ENCODE measurements around the gene OR5J2.
"Not testable (repeated sequence)": the region's sequence is repeated elsewhere in the genome, so short reads cannot be mapped to it uniquely, and the experiment has no call there.

OR5J2 gene

DNA sequence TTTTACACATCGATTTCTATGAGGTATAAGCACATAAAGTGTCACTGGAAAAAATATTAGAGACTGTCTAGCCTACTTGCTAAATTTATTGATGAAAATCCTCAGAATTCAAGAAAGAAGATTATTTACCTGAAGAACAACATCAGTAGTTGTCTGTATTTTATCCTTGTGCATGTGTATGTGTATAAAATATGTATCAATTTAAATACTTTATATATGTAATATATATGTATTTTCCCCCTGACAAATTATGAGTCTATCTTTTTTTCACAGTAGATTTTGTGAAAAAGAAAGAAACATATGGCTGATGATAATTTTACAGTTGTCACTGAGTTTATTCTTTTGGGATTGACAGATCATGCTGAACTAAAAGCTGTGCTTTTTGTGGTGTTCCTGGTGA is at the start of gene OR5J2:
Gene OR5J2 (plus strand): TSS at position 301 of the 400 bp plus-strand sequence. CDS start 0 bp downstream, at position 301.
- no peak for DNase-seq

DNA sequence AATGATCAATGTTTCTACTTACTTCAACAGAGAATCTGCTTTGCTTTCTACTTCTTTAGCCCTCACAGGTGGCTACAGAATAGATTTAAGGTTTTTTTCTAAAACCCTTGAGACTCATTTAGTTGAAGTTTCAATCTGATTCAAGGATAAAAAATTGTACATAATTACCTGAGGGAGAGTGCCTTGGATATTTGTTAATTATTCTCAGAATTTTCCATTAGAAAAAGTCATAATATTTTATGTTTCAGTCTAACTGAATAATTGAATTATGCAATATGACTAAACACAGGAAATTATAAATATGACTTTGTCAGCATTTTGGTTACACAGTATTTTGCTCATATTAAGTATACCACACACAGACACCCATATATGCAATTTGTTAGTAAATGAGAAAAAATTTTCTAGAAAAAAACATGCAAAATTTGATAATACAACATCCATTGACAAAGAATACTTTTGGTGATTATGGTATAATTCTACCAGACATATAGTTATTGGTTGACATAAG is 36.2 kb upstream of the OR5J2 start, which contains the start of gene OR8J3:
Gene OR8J3 (minus strand): TSS at position 51 of the 511 bp plus-strand sequence. CDS start 2,483 bp downstream, outside the sequence.
- DNase-seq, result no peak

DNA sequence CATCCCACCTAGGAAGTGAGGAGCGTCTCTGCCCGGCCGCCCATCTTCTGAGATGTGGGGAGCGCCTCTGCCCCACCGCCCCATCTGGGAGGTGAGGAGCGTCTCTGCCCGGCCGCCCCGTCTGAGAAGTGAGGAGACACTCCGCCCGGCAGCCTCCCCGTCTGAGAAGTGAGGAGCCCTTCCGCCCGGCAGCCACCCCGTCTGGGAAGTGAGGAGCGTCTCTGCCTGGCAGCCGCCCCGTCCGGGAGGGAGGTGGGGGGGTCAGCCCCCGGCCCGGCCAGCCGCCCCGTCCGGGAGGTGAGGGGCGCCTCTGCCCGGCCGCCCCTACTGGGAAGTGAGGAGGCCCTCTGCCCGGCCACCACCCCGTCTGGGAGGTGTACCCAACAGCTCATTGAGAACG is 32.7 kb upstream of the OR5J2 start:
- DNase-seq, result not testable (repeated sequence)

DNA sequence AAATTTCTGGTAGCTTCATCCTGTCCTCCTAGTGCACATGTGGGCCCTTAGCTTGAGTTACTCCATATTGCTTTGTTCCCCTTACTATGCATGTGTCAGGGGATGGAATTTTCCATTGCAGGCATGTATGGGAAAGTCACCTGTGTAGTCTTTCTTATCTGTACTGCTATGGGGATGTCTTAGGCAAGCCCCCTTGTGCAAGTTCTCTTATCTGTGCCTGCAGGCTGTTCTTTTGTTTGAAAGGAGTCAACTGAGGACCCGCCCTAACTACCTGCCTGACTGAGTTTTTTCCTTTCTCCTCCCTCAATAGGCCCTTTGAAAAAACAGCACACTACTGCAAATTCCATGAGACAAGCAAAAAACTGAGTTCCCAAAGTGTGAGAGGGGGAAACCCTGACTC is 25.0 kb upstream of the OR5J2 start:
- DNase-seq, result no peak

DNA sequence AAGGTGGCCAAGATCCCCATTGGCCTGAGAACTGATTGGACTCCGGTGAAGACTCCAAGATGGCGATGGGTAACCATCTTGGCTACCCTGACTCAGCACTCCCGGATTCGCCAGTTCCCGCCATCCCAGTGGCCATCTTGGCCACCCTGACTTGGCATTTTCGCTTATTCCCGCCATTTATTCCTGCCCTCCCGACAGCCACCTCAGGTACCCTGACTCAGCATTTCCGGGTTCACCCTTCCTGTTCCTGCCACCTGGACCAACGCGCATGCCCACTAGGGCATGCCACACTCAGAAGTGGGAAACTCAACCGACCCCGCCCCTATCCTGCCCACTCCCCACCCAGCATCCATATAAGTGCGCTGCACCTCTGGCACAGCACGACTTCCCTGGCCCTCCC is 24.1 kb upstream of the OR5J2 start:
- no peak for DNase-seq

DNA sequence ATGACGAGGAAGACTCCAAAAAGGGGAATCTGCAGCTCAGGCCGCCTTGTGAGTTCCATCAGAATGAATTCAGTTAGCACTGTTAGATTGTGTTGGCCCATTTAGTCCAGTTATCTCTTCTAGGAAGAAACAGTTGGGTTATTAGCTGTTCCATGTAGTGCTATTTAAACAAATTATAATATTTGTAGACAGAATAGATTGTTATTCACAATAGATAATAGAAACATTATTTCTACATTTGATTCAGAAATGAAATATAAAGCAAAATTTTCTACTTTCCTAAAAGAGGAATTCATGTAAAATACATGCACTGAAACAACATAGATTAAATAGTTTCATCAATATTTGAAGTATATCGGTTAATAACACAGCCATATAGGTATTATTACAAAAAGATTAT is 16.2 kb upstream of the OR5J2 start, which contains the start of gene OR8K5:
Gene OR8K5 (minus strand): TSS at position 101 of the 400 bp plus-strand sequence. CDS start 0 bp downstream, at position 101.
- no peak for DNase-seq

DNA sequence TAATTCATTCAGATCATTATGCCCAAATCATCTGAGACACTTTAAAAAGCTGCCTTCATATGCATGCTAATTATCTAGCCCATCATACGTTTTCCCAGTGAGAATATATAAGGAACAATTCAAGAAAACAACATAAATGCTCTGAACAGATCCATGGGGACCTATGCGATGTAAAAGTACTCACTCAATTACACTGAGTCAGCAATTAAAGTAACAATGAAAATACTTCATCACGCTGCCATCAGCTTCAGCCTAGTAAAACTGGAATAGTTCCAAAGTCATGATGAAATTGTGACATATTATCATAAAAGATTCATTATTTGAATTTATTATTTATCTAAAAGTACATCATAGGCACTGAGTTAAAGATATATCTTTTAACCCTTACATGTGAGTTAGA is 12.6 kb upstream of the OR5J2 start:
- no peak for DNase-seq

DNA sequence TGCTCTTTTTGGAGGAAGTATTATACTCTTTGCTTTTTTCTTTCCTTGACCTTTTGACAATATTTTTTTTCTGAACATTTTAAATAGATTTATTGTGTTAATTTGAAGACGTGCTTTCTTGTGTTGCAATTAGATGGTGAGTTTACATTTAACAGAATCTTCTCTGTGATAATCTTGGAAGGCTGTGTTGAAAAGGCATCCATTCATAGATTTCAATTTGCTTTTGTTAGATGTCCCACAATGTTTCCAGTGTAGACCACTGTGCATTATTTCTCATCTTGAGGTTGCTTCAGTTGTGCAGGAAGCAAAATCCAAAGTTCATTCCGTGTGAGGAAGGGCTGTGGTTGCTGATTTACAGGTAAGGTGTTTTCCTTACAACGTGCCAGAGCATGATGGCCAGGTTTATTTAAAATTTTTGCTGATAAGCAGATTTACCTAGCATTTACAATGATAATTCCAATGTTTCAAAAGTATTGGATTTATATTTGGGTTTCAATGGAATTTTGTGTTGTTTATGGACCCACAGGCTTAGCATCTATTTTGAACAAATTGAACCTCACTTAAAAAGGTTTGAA is 4.1 kb upstream of the OR5J2 start:
- no peak for DNase-seq

DNA sequence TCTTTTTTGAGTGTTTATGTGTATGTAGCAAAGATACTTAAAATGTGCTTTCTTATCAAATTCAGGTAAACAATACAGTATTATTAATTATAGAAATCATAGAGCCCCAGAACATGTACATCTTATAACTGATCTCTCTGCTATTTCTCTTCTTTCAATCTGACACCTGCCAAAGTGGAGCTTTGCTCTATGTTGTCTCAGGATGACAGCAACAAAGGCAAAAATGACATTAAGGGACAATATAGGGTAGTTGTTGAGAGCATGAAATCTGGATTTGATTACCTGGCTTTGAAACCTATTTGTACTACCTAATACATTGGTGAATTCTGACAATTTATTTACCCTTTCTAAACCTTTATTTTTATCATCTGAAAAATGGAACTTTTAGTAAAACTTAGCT is 7.0 kb downstream of the OR5J2 start:
- no peak for DNase-seq

DNA sequence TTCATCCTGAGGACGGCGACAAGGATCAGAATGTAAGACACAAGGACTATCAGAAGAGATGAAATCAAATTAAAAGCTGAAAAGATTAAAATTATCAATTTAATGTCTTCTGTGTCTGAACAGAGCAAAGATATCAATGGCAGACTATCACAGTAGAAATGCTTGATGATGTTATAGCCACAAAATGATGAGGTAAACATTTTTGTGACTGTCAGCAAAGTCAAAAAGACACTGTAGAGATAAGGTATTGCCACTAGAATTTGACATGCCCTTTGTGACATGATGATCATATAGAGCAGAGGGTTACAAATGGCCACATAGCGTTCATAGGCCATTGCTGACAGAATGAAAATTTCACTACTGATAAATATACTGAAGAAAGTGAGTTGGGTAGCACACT is 12.2 kb downstream of the OR5J2 start:
- DNase-seq, result no peak

DNA sequence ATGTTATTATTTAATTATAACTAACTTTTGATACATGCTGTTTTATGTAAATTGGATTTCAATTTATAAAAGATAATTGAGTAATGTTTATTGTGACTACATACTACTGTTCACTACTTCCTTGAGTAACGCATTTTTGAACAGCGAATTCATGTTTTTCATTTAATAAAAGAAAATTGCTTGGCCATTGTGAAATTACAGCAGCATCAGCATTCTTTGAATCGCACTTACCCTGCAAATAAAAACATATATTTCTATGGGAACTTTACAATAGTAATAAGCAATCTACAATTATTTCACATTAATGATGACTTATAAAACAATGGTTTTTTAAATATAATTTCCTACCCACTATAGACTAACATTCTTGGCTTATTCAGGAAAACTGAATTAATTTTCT is 20.3 kb downstream of the OR5J2 start:
- no peak for DNase-seq

DNA sequence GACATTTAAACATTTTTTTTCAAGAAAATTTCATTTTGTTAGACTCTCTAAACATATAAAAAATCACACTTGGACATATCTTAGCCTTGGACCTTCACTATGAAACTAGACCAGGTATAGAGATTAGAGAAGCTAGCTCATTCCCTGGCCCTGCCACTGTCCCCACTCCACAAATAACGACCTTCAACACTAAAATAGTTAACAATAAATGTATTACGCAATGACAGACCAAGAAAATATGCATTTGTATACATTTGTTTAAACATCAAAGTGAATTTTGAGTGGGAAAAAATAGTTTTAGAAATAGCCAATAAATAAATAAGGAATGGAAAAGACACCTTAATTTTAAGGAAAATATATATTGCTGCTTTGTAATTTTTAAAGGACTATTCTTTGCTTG is 20.9 kb downstream of the OR5J2 start:
- no peak for DNase-seq

DNA sequence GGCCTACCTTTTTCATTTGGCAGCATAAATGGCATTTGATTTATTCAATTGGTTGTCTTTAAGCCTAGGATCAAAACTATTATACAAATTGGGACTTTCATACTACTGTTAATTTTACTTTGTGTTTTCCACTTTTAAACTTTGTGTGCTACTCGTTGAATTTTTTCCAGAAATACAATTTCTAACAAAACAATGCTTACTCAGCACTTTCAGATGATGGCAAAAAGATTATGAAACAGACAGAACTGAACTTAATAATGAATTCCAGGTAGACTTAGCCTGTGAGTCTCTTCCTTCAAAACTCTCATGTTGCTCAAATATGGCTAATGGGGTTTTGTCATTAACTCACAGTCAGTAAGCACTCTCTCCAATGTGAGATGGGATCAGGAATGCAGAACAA is 31.4 kb downstream of the OR5J2 start:
- no peak for DNase-seq

DNA sequence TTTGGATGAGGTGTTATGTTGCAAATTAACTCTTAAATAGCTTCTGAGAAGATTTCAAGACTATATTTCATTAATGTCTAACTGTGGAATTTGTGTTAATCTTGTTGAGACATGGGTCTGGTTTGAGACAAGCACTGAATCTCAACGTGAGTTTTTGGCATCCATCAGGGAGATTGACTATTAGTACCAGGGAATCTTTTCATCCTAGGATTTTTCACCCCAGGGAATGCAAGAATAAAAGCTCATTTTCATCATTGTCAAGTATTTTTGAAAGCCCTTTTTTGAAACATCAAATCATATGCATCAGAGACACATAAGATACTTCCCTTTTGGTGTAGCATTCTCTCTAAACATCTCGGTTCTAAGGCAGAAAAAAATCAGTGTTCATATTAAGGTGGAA is 38.1 kb downstream of the OR5J2 start:
- DNase-seq, result no peak

DNA sequence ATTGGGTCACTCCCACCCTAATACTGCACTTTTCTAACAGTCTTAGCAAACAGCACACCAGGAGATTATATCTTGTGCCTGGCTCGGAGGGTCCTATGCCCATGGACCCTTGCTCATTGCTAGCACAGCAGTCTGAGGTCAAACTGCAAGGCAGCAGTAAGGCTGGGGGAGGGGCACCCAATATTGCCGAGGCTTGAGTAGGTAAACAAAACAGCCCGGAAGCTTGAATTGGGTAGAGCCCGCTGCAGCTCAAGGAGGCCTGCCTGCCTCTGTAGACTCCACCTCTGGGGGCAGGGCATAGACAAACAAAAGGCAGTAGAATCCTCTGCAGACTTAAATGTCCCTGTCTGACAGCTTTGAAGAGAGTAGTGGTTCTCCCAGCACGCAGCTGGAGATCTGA is 43.3 kb downstream of the OR5J2 start:
- not testable (repeated sequence) for DNase-seq

All from activated CD4-positive, alpha-beta T cell treated with anti-CD3 and anti-CD28 coated beads, Interleukin-2, amount 50 U/mL, for 1 hour (primary cell).